Motor neuron (in vitro differentiated cells): ENCODE data around the gene MICOS13. TPM values are rescaled to one million over a fixed set of nuclear protein-coding genes. Genes with fewer than 3 reads are reported as not detected.

Experiments
- ATAC-seq, 8 experiments: fragments of 200-7000 bp; cut with Tn5 transposase; replicated peaks in 6 of 8; 2 replicates each; pipeline ENCODE4 v1.8.0; 2021; ENCODE audit warnings: mild to moderate bottlenecking in 8 of 8, moderate library complexity in 8 of 8
- H3K27ac ChIP-seq, 2 donors: fragments of 250-450 bp; sonication (Bioruptor Pico); 2 replicates each; pipeline ENCODE4 v1.9.0; 2021; ENCODE audit warnings: antibody characterized with exemption in 2 of 2, mild to moderate bottlenecking in 2 of 2, moderate library complexity in 1 of 2
- H3K4me1 ChIP-seq, 2 donors: fragments of 250-450 bp; sonication (Bioruptor Pico); replicated peaks in 1 of 2; 2 replicates each; pipeline ENCODE4 v1.6.1; 2021; ENCODE audit warnings: antibody characterized with exemption in 2 of 2, mild to moderate bottlenecking in 2 of 2, moderate library complexity in 1 of 2
- H3K4me3 ChIP-seq, 5 donors: fragments of 250-450 bp; sonication (Bioruptor Pico); 2 replicates each; pipeline ENCODE4 v1.9.0; 2021; ENCODE audit warnings: antibody characterized with exemption in 5 of 5, mild to moderate bottlenecking in 5 of 5, moderate library complexity in 4 of 5
- WGBS, 10 experiments: fragments of 450-650 bp; shearing (Covaris generic); methylation state at CpG; one replicate each; pipeline ENCODE4 v1.0.0; 2022; 5-methylcytosine and 5-hydroxymethylcytosine counted together
- in situ Hi-C, 9 experiments: fragments of 400-800 bp; cut with MboI; loops; one replicate each; pipeline ENCODE4 v1.15.0; 2021; ENCODE audit warnings: low sequenced_read_pairs in 9 of 9, low pct_unique_long_range_greater_than_20kb in 2 of 9; ENCODE audit not compliant: unreplicated experiment in 9 of 9
- total RNA-seq, 8 experiments: library from RNA; unstranded; fragments of 300-600 nt; gene quantifications; 2 replicates each; pipeline versions ENCODE4 v1.2.3 to v1.2.4, GENCODE V29; 2022

Gene MICOS13
- total RNA-seq, 8 experiments from 2014 or later, result 36.6 to 86.7 (median 54.2) TPM

DNA sequence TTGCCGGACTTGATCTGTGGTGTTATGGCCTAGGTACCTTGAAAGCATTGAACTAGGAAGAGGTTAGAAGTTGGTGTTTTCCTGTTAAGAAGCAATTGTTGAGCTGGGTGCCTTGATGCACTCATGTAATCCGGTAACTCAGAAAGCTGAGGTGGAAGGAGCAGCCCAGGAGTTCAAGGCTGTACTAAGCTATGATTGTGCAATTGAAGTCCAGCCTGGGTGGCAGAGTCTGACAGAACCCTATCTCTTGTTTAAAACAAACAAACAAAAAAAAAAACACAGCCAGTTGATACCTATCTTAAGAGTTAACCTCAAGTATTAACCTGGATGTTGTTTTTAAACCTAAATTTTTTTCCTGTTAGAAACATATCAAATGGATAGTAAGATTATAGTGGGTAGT is 38.1 kb downstream of the MICOS13 start:
- WGBS, 10 experiments, result 93 to 100% (median 100%) methylated on average over 1 to 2 of the region's 2 CpGs; no CpG with 5 or more reads in 4 of the 10 experiments
- Histone ChIP-seq H3K27ac (no peak overlapping the region), H3K4me1 (no peaks in the 10 kb centered on the region), H3K4me3 (no peak overlapping the region)
- ATAC-seq, result no peak
- in situ Hi-C loops, result no loop called here

DNA sequence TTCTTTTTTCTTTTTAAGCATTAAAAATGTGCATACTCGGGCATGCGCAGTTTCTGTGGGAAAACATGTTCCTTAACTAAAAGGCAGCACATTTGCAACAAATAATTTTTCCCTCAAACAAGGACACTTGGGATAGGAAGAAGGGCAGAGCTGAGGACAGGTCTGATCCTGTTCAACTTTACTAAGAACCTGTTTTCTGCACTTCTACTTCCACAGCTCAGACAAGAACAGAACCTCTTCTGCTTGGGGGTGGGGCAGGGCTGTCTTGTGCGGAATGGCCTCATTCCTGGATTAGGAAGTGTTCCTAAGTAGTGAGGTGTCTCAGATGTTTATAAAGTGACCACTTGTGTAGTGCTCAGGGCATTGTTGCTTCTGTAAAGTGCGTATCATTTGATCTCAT is 39.1 kb downstream of the MICOS13 start:
- H3K4me3 ChIP-seq, result no peak overlapping the region
- H3K27ac ChIP-seq, result no peak overlapping the region
- in situ Hi-C loops, result no loop called here
- H3K4me1 ChIP-seq, result no peaks in the 10 kb centered on the region
- 8 to 100% (median 87%) methylated on average over 1 to 4 of the region's 4 CpGs; no CpG with 5 or more reads in 1 of the 10 experiments for WGBS, 10 experiments
- peak in 3 of 8 experiments; percentile 35 to 57 (median 48) for ATAC-seq

DNA sequence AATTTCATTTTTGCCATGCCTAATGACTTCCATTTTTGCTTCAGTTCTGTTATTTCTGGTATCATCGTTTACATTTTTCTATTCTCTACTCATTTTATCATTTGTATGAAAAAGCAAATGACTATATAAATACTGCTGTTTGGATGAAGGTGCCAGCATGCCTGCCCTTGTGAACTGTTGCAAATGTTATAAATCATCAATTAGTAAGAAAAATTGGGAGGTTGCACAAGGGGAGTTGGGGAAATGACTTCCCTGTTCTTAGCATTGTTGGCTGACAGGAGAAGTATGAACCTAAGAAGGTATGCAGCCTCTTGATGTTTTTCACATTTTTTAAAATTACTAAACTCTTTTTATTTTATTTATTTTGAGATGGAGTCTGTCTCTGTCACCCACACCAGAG is 42.3 kb downstream of the MICOS13 start:
- in situ Hi-C loops, result no loop called here
- Histone ChIP-seq H3K4me3 (no peak overlapping the region), H3K27ac (no peak overlapping the region), H3K4me1 (no peaks in the 10 kb centered on the region)
- 0 to 100% (median 79%) methylated on average over 1 of the region's 1 CpG; no CpG with 5 or more reads in 2 of the 10 experiments for WGBS, 10 experiments
- no peak for ATAC-seq

DNA sequence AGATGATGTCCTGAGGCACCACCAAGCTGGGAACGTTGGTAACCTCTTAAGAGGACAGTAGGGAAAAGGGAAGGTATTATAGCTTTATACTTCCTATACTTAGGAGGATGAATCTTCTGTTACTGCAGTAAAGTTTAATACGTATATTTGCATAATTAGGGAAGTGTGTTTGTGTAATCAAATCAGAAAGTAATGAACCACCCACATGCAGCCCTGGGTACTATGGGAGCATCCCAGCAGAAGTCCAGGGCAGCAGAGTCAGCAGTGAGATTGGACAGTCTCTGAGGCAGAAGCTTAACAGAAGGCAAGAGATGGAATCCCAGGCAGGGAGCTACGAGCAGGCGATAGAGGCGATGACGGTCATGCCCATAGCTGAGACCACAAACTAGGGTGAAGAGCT is 44.9 kb downstream of the MICOS13 start:
- peak in 2 of 8 experiments; percentile 14 to 78 for ATAC-seq
- in situ Hi-C loops, result no loop called here

DNA sequence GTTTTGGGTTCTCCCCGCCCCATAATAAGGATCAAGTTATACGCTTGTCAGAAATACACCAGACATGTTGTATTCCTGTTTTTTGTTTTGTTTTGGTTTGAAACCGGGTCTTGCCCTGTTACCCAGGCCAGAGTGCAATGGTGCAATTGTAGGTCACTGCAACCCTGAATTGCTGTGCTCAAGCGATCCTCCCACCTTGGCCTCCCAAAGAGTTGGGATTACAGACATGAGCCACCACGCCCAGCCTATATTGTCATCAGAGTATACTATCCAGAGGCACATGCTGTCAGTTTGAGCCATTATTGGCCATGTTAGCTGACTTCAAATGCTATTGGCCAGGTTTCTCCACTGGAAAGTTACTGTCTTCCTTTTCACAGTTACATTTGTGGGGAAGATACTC is 47.7 kb downstream of the MICOS13 start:
- peaks cover 2 to 9% of the 10 kb centered on the region in 2 donors for H3K4me1 ChIP-seq
- peak in 1 of 8 experiments; percentile 22 for ATAC-seq
- in situ Hi-C loops, result no loop called here
- no peak overlapping the region for H3K27ac ChIP-seq
- 51 to 100% (median 95%) methylated on average over 2 to 5 of the region's 5 CpGs; no CpG with 5 or more reads in 2 of the 10 experiments for WGBS, 10 experiments
- no peak overlapping the region for H3K4me3 ChIP-seq

More for the DNA sequence above, 44.9 kb downstream of the MICOS13 start:
- Histone ChIP-seq H3K4me3 (no peak overlapping the region), H3K27ac (no peak overlapping the region), H3K4me1 (peaks cover 0 to 2% of the 10 kb centered on the region in 2 donors)
- WGBS, 10 experiments, result 47 to 100% (median 94%) methylated on average over 2 to 6 of the region's 6 CpGs; no CpG with 5 or more reads in 1 of the 10 experiments

DNA sequence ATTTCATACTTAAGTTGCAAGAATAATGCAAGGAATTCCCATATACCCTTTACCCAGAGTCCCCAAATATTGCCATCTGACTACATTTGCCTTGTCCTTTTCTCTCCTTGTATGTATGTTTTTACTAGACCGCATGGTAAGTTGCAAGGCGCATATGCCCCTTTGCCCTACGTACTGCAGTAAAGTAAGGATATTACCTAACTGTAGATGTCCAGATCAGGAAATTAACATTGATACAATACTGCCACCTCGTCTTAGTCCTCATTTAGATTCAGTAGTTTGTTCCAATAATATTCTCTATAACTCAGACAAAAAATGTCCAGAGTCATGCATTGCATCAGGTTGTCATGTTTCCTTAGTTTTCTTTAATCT is 48.1 kb downstream of the MICOS13 start:
- in situ Hi-C loops, result no loop called here
- Histone ChIP-seq H3K4me1 (peaks cover 6 to 13% of the 10 kb centered on the region in 2 donors), H3K27ac (no peak overlapping the region), H3K4me3 (no peak overlapping the region)
- WGBS, 10 experiments, result 63 to 100% (median 95%) methylated on average over 1 to 4 of the region's 4 CpGs
- ATAC-seq, result no peak

DNA sequence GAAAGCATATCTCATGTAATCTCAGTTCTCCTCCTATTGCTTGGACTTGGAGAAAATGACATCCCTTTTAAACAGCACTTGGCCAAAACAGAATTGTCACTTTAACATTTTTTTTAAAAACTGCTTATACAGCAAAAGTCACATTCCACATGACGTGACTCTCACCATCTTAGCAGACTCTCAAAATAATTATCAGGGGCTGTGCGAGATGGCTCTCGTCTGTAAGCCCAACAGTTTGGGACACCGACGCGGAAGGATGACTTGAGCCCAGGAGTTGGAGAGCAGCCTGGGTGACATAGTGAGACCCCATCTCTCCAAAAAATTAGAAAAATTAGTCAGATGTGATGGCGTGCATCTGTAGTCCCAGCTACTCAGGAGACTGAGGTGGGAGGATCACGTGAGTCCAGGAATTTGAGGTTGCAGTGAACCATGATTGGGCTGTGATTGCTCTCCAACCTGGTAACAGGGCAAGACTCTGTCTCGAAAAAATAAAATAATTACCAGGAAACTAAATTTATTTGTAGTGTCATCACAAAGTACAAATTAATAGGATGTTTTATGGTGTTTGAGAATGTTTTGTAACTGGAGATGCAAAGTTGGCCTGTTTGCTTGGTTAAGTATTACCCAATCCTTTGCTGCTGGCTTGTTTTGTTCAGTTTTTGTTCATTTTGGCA is 48.6 kb downstream of the MICOS13 start:
- 29 to 98% (median 91%) methylated on average over 1 to 9 of the region's 9 CpGs; no CpG with 5 or more reads in 2 of the 10 experiments for WGBS, 10 experiments
- in situ Hi-C loops, result no loop called here
- ATAC-seq, result peak in 1 of 8 experiments; percentile 21
- no peak overlapping the region for H3K27ac ChIP-seq
- no peak overlapping the region for H3K4me3 ChIP-seq
- peaks cover 10 to 15% of the 10 kb centered on the region in 2 donors for H3K4me1 ChIP-seq

DNA sequence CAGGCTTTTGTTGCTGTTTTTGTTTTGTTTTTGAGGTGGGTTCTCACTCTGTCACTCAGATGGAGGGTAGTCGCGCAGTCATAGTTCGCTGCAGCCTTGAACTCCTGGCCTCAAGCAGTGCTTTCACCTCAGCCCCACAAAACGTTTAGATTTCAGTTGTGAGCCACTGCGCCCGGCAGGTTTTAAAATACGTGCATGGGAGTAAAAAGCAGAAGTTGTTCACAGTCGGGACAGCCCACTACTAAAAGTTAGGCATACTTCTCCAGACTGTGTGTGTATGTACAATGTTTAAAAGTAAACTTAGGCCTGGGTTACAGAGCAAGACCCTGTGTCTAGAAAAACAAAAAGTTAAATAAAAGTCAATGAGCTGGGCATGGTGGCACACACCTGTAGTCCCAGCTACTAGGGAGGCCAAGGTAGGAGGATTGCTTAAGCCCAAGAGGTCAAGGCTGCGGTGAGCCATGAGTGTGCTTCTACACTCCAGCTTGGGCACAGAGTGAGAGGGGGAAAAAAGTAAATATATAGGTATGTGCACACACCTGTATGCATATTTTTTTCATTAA is 51.3 kb downstream of the MICOS13 start:
- ATAC-seq, result no peak
- in situ Hi-C loops, result no loop called here
- Histone ChIP-seq H3K4me1 (peaks cover 22 to 28% of the 10 kb centered on the region in 2 donors), H3K27ac (no peak overlapping the region), H3K4me3 (no peak overlapping the region)
- 65 to 100% (median 93%) methylated on average over 2 to 9 of the region's 9 CpGs; no CpG with 5 or more reads in 1 of the 10 experiments for WGBS, 10 experiments

DNA sequence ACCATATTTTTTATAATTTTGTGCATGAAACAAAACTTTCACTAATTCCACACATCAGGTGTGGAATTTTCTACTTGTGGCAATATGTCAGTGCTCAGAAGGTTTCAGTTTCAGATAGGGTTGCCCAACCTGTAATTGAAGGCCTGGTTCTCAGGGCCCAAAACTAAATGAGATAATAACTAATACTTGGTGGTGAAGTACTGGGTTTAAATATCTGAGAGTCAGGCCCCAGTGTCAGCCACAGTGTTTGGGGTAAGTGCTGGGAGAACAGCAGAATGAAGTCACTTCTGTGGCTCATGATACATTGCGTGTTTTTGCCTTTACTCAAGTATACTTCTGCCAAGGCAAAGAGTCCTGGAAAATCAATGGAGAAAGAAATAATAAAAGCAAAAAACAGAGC is 51.9 kb downstream of the MICOS13 start:
- WGBS, 10 experiments, result 71 to 100% (median 100%) methylated on average over 1 of the region's 1 CpG; no CpG with 5 or more reads in 3 of the 10 experiments
- in situ Hi-C loops, result no loop called here
- ATAC-seq, result no peak
- no peak overlapping the region for H3K4me3 ChIP-seq
- H3K4me1 ChIP-seq, result peaks cover 22 to 28% of the 10 kb centered on the region in 2 donors
- no peak overlapping the region for H3K27ac ChIP-seq

Other genes with a start within 250 kb of the MICOS13 start
- gene ZNRF4, start 225.1 kb downstream of the MICOS13 start, total RNA-seq, result under 1 TPM in 4 of 8 experiments, not detected in 4; 0.11 to 0.29 (median 0.19) TPM
- 1 to 10 TPM in 5 of 8 experiments, under 1 TPM in 3; 0.46 to 2.6 (median 1.1) TPM for gene TINCR, start 112.6 kb downstream of the MICOS13 start, total RNA-seq
- 10 to 100 TPM; 31.1 to 97.5 (median 50.6) TPM for gene SAFB2, start 57.7 kb downstream of the MICOS13 start, total RNA-seq
- gene SAFB, start 57.4 kb downstream of the MICOS13 start, total RNA-seq, result 100 to 1,000 TPM in 3 of 8 experiments, 10 to 100 TPM in 5; 37.2 to 144 (median 73.5) TPM
- 10 to 100 TPM in 5 of 8 experiments, 1 to 10 TPM in 3; 4.6 to 28.1 (median 20.6) TPM for gene HSD11B1L, start 511 bp upstream of the MICOS13 start, total RNA-seq
- 1,000 to 10,000 TPM; 1,024 to 1,875 (median 1,439) TPM for gene RPL36, start 9.8 kb upstream of the MICOS13 start, total RNA-seq
- 100 to 1,000 TPM in 1 of 8 experiments, 10 to 100 TPM in 7; 49.8 to 109 (median 94.9) TPM for gene LONP1, start 39.6 kb upstream of the MICOS13 start, total RNA-seq
- gene CATSPERD, start 40.1 kb upstream of the MICOS13 start, total RNA-seq, result under 1 TPM in 1 of 8 experiments, not detected in 7; 0.05 TPM
- 1 to 10 TPM in 6 of 8 experiments, under 1 TPM in 2; 0.43 to 5.7 (median 1.3) TPM for gene PRR22, start 104.2 kb upstream of the MICOS13 start, total RNA-seq
- gene DUS3L, start 110.6 kb upstream of the MICOS13 start, total RNA-seq, result 10 to 100 TPM in 7 of 8 experiments, 1 to 10 TPM in 1; 8.9 to 49.0 (median 20.2) TPM
- 1 to 10 TPM in 3 of 8 experiments, under 1 TPM in 3, not detected in 2; 0.49 to 2.7 (median 1.1) TPM for gene NRTN, start 124.6 kb upstream of the MICOS13 start, total RNA-seq
- gene FUT6, start 159.2 kb upstream of the MICOS13 start, total RNA-seq, result 1 to 10 TPM in 2 of 8 experiments, under 1 TPM in 5, not detected in 1; 0.35 to 2.2 (median 0.87) TPM
- 1 to 10 TPM in 4 of 8 experiments, under 1 TPM in 2, not detected in 2; 0.21 to 4.5 (median 1.4) TPM for gene FUT3, start 170.9 kb upstream of the MICOS13 start, total RNA-seq
- 1 to 10 TPM in 1 of 8 experiments, under 1 TPM in 5, not detected in 2; 0.13 to 1.6 (median 0.44) TPM for gene FUT5, start 190.0 kb upstream of the MICOS13 start, total RNA-seq
- 100 to 1,000 TPM; 253 to 531 (median 343) TPM for gene NDUFA11, start 223.3 kb upstream of the MICOS13 start, total RNA-seq
- 1 to 10 TPM; 1.8 to 5.2 (median 3.3) TPM for gene VMAC, start 224.4 kb upstream of the MICOS13 start, total RNA-seq
- 10 to 100 TPM in 3 of 8 experiments, 1 to 10 TPM in 5; 3.1 to 62.5 (median 8.0) TPM for gene CAPS, start 233.7 kb upstream of the MICOS13 start, total RNA-seq